ENCODE results near the gene APBA1.

APBA1 gene

DNA sequence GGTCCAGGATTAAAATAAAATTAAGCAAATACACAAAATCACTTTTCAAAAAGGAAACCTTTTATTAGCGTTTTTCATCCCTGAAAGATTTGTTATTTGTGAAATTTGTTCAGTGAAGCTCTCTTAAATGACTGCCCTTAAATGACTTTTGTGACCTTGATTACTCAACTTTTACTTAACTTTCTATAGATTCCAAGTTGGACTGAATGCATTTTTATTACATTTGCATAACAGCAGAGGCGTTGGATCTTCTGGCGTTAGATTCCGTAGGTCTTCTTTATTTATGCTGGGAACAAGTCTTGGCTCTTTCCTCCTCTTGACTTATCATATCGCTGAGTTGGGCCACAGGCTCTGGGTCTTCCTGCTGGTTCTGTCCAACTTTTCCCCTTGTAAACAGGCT is 78.4 kb downstream of the APBA1 start:
- WGBS, 2 experiments (ENCODE audit: insufficient coverage in 2 of 2) = 91 to 100% methylated on average over 4 of the region's 5 CpGs
- Histone ChIP-seq H3K4me3 (ENCODE audit: extremely low read depth, insufficient read depth, low read length, poor library complexity, severe bottlenecking) (no peak overlapping the region), H3K4me1 (ENCODE audit: control insufficient read depth, insufficient read depth, low read length, poor library complexity, severe bottlenecking) (no peaks in the 10 kb centered on the region), H3K36me3 (ENCODE audit: control insufficient read depth, insufficient read depth, low read length) (no peaks in the 10 kb centered on the region), H3K9me3 (ENCODE audit: control insufficient read depth, low read length) (no peaks in the 10 kb centered on the region), H3K27ac (ENCODE audit: low read depth, low read length, severe bottlenecking) (no peak overlapping the region)

DNA sequence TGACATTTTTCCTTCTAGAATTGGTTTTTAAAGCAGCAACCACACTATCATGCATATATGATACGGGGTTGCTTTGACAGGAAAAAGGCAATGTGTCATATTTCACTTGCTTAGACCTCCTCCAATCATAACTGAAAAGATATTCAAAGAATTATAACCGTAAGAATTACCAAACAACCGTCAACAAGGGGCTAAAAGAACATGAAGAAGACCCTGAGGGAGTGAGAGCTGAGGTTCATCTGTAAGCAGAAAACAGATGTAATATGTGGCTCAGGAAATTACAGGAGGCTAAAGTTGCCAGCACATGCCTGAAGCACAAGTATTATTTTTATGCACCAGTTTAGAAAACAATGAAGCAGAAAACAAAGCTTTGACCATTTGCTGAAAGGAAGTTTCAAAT is 78.9 kb downstream of the APBA1 start:
- 89% methylated on average over 3 of the region's 3 CpGs; no CpG with 5 or more reads in 1 of the 2 experiments for WGBS, 2 experiments (ENCODE audit: insufficient coverage in 2 of 2)
- no peaks in the 10 kb centered on the region for H3K4me1 ChIP-seq (ENCODE audit: control insufficient read depth, insufficient read depth, low read length, poor library complexity, severe bottlenecking)
- no peak overlapping the region for H3K27ac ChIP-seq (ENCODE audit: low read depth, low read length, severe bottlenecking)
- H3K36me3 ChIP-seq (ENCODE audit: control insufficient read depth, insufficient read depth, low read length) = no peaks in the 10 kb centered on the region
- H3K4me3 ChIP-seq (ENCODE audit: extremely low read depth, insufficient read depth, low read length, poor library complexity, severe bottlenecking) = no peak overlapping the region
- no peaks in the 10 kb centered on the region for H3K9me3 ChIP-seq (ENCODE audit: control insufficient read depth, low read length)

GRCh38 chr9:69590266-69590665 is 81.9 kb downstream of the APBA1 start:
- no peak overlapping the region for H3K27ac ChIP-seq (ENCODE audit: low read depth, low read length, severe bottlenecking)
- WGBS, 2 experiments (ENCODE audit: insufficient coverage in 2 of 2) = 89 to 92% methylated on average over 4 to 5 of the region's 5 CpGs
- H3K36me3 ChIP-seq (ENCODE audit: control insufficient read depth, insufficient read depth, low read length) = no peaks in the 10 kb centered on the region
- no peaks in the 10 kb centered on the region for H3K9me3 ChIP-seq (ENCODE audit: control insufficient read depth, low read length)
- no peaks in the 10 kb centered on the region for H3K4me1 ChIP-seq (ENCODE audit: control insufficient read depth, insufficient read depth, low read length, poor library complexity, severe bottlenecking)
- no peak overlapping the region for H3K4me3 ChIP-seq (ENCODE audit: extremely low read depth, insufficient read depth, low read length, poor library complexity, severe bottlenecking)

GRCh38 chr9:69589156-69589555 is 83.0 kb downstream of the APBA1 start:
- Histone ChIP-seq H3K4me1 (ENCODE audit: control insufficient read depth, insufficient read depth, low read length, poor library complexity, severe bottlenecking) (no peaks in the 10 kb centered on the region), H3K36me3 (ENCODE audit: control insufficient read depth, insufficient read depth, low read length) (no peaks in the 10 kb centered on the region), H3K27ac (ENCODE audit: low read depth, low read length, severe bottlenecking) (no peak overlapping the region), H3K4me3 (ENCODE audit: extremely low read depth, insufficient read depth, low read length, poor library complexity, severe bottlenecking) (no peak overlapping the region), H3K9me3 (ENCODE audit: control insufficient read depth, low read length) (no peaks in the 10 kb centered on the region)
- 82 to 88% methylated on average over 3 of the region's 3 CpGs for WGBS, 2 experiments (ENCODE audit: insufficient coverage in 2 of 2)

DNA sequence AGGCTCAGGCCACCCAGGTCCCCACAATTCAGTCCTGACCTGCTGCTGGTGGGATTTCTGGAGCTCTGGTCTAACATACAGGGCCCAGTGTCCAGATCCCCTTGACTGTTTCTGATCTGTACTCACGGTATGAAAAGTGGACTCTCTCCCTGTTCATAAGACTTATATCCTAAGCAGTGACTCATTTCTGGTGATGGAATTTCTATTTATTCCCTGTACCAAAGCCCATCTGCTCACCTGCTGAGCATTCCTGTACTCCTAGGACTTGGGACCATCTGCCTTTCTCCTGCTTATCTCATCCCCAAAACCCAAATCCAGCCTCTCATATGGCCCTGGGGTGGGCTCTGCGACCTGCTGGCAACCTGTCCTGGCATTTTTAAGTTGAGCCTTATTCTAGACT is 86.6 kb downstream of the APBA1 start:
- Histone ChIP-seq H3K36me3 (ENCODE audit: control insufficient read depth, insufficient read depth, low read length) (no peaks in the 10 kb centered on the region), H3K4me1 (ENCODE audit: control insufficient read depth, insufficient read depth, low read length, poor library complexity, severe bottlenecking) (no peaks in the 10 kb centered on the region), H3K9me3 (ENCODE audit: control insufficient read depth, low read length) (no peaks in the 10 kb centered on the region), H3K4me3 (ENCODE audit: extremely low read depth, insufficient read depth, low read length, poor library complexity, severe bottlenecking) (no peak overlapping the region), H3K27ac (ENCODE audit: low read depth, low read length, severe bottlenecking) (no peak overlapping the region)
- 71 to 83% methylated on average over 1 of the region's 2 CpGs for WGBS, 2 experiments (ENCODE audit: insufficient coverage in 2 of 2)

DNA sequence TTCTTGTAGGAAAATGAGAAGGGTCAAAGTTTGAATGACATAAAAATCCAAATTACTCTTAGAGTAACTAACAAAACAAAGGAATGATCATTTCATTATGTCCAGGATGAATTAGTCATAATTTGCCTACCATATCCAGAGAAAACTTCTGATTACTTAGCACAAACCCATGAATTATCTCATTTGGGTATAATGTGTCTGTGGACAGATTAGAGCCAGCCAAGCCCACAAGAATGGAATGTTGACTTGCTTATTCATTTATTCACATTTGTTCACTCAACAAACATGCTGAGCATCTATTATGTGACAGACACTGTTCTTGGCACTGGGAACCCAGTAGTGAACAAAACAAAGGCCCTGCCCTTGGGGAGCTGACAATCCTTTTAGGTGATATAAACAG is 87.4 kb downstream of the APBA1 start:
- no peaks in the 10 kb centered on the region for H3K4me1 ChIP-seq (ENCODE audit: control insufficient read depth, insufficient read depth, low read length, poor library complexity, severe bottlenecking)
- H3K4me3 ChIP-seq (ENCODE audit: extremely low read depth, insufficient read depth, low read length, poor library complexity, severe bottlenecking) = no peak overlapping the region
- no peaks in the 10 kb centered on the region for H3K9me3 ChIP-seq (ENCODE audit: control insufficient read depth, low read length)
- H3K27ac ChIP-seq (ENCODE audit: low read depth, low read length, severe bottlenecking) = no peak overlapping the region
- no peaks in the 10 kb centered on the region for H3K36me3 ChIP-seq (ENCODE audit: control insufficient read depth, insufficient read depth, low read length)

DNA sequence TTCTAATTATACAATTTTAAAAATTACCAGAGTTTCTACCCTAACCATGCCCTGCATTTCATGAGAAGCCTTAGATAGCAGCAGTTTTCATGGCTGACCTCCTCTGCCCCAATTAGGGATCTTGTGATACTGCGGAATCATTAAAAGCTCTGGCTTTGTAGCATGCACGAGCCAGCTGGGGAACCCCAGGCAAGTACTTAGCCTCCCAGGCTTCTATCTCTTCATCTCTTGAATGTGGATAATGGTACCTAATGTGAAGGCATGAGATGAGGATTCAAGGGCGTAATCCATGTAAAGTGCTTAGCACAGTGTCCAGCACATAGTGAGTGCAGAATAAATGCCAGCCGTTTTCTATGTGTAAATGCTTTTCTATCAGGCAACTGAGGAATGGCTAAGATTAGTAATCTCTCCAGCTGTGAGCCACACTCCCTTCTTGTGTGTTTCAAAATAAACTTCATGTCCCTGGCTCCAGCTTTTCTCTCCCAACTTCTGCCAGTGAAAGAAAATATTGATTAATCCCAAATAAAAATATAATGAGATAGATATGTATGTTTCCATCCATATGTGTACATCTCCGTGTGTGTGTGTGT is 88.4 kb downstream of the APBA1 start:
- Histone ChIP-seq H3K9me3 (ENCODE audit: control insufficient read depth, low read length) (no peaks in the 10 kb centered on the region), H3K4me3 (ENCODE audit: extremely low read depth, insufficient read depth, low read length, poor library complexity, severe bottlenecking) (no peak overlapping the region), H3K27ac (ENCODE audit: low read depth, low read length, severe bottlenecking) (no peak overlapping the region), H3K4me1 (ENCODE audit: control insufficient read depth, insufficient read depth, low read length, poor library complexity, severe bottlenecking) (no peaks in the 10 kb centered on the region), H3K36me3 (ENCODE audit: control insufficient read depth, insufficient read depth, low read length) (no peaks in the 10 kb centered on the region)
- 87 to 94% methylated on average over 3 of the region's 5 CpGs for WGBS, 2 experiments (ENCODE audit: insufficient coverage in 2 of 2)

DNA sequence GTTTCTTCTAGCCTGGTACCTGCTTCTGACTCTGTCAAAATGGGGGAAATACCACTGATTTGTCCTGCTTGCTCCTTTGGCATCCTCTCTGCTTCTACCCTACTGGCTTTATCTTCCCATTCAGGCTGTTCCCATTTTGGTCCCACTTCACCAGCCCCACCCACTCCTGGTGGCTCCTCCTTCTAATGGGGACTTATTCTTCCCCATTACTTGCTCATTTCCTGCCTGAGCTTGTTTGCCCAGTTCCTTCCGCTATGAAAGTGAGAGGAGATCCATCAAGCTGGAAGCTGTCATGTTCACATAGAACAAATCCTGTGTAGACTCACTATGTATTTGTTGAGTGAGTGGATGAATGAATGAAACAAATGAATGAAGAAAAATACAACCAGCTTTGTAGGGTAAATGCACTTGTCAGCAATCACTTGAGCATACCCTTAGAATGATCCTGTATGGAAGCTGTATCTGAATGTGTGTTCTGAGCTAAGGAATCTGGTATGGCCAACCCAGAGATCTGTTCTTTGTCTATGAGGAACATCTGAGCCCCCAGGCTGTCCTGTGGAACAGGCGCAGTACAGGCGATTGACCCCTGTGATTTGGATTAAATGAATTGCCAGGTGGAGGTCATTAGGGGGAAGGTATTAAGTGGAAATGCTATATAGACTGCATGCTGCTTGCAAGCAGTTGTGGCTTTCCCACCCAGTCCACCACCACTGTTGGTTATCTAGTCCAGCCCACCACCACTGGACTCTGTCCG is 89.5 kb downstream of the APBA1 start:
- Histone ChIP-seq H3K9me3 (ENCODE audit: control insufficient read depth, low read length) (no peaks in the 10 kb centered on the region), H3K36me3 (ENCODE audit: control insufficient read depth, insufficient read depth, low read length) (no peaks in the 10 kb centered on the region), H3K4me3 (ENCODE audit: extremely low read depth, insufficient read depth, low read length, poor library complexity, severe bottlenecking) (no peak overlapping the region), H3K4me1 (ENCODE audit: control insufficient read depth, insufficient read depth, low read length, poor library complexity, severe bottlenecking) (no peaks in the 10 kb centered on the region), H3K27ac (ENCODE audit: low read depth, low read length, severe bottlenecking) (no peak overlapping the region)
- 78 to 100% methylated on average over 2 of the region's 4 CpGs for WGBS, 2 experiments (ENCODE audit: insufficient coverage in 2 of 2)

- no peak overlapping the region for H3K27ac ChIP-seq (ENCODE audit: low read depth, low read length, severe bottlenecking)
- no peaks in the 10 kb centered on the region for H3K36me3 ChIP-seq (ENCODE audit: control insufficient read depth, insufficient read depth, low read length)
- H3K4me1 ChIP-seq (ENCODE audit: control insufficient read depth, insufficient read depth, low read length, poor library complexity, severe bottlenecking) = no peaks in the 10 kb centered on the region
- no CpG with 5 or more reads among the region's 5 CpGs for WGBS, 2 experiments (ENCODE audit: insufficient coverage in 2 of 2)
- H3K4me3 ChIP-seq (ENCODE audit: extremely low read depth, insufficient read depth, low read length, poor library complexity, severe bottlenecking) = no peak overlapping the region
- no peaks in the 10 kb centered on the region for H3K9me3 ChIP-seq (ENCODE audit: control insufficient read depth, low read length)
Observed at GRCh38 chr9:69582018-69582417, 90.2 kb downstream of the APBA1 start.

- H3K36me3 ChIP-seq (ENCODE audit: control insufficient read depth, insufficient read depth, low read length) = no peaks in the 10 kb centered on the region
- no peak overlapping the region for H3K27ac ChIP-seq (ENCODE audit: low read depth, low read length, severe bottlenecking)
- no peak overlapping the region for H3K4me3 ChIP-seq (ENCODE audit: extremely low read depth, insufficient read depth, low read length, poor library complexity, severe bottlenecking)
- WGBS, 2 experiments (ENCODE audit: insufficient coverage in 2 of 2) = 84 to 88% methylated on average over 4 to 5 of the region's 5 CpGs
- H3K9me3 ChIP-seq (ENCODE audit: control insufficient read depth, low read length) = no peaks in the 10 kb centered on the region
- no peaks in the 10 kb centered on the region for H3K4me1 ChIP-seq (ENCODE audit: control insufficient read depth, insufficient read depth, low read length, poor library complexity, severe bottlenecking)
Observed at GRCh38 chr9:69580582-69581214, 91.5 kb downstream of the APBA1 start.

Measured in mesodermal cell (in vitro differentiated cells).